ENCODE data around the gene APOL4.
"Not testable (repeated sequence)": the region's sequence is repeated elsewhere in the genome, so short reads cannot be mapped to it uniquely, and the experiment has no call there.

Gene APOL4

DNA sequence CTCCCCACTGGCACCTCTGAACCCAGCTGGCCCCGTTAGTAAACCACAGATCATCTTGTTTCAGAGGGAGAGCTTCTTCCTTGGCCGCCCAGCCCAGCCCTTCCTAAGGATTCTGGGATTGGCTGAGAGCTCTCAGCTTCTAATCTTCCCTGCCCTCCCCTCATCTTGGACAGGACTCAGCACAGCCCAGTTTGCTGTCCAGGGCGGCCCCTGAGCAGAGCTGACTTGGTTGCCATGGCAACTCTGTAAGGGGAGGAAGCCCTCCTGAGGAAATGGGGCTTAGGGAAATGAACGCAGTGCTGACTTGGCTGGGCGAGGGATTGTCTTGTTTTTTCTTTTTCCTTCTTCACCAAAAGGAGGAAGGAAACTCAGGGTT, 4.6 kb downstream of the APOL4 start:
- peak overlapping the region; percentile 7 for H3K27ac ChIP-seq (ENCODE audit: low read depth, low read length)
- no peaks in the 10 kb centered on the region for H3K9me3 ChIP-seq (ENCODE audit: control insufficient read depth, insufficient read depth, low read length)
- H3K9ac ChIP-seq (ENCODE audit: low read depth, low read length) = no peak overlapping the region
- H3K4me3 ChIP-seq (ENCODE audit: low read depth, low read length) = no peak overlapping the region
- no peaks in the 10 kb centered on the region for H3K27me3 ChIP-seq (ENCODE audit: control insufficient read depth, insufficient read depth, low read length)
- peaks cover 19% of the 10 kb centered on the region for H3K4me1 ChIP-seq (ENCODE audit: control insufficient read depth, insufficient read depth, low read length)
- no peaks in the 10 kb centered on the region for H3K36me3 ChIP-seq (ENCODE audit: control insufficient read depth, insufficient read depth, low read length)

DNA sequence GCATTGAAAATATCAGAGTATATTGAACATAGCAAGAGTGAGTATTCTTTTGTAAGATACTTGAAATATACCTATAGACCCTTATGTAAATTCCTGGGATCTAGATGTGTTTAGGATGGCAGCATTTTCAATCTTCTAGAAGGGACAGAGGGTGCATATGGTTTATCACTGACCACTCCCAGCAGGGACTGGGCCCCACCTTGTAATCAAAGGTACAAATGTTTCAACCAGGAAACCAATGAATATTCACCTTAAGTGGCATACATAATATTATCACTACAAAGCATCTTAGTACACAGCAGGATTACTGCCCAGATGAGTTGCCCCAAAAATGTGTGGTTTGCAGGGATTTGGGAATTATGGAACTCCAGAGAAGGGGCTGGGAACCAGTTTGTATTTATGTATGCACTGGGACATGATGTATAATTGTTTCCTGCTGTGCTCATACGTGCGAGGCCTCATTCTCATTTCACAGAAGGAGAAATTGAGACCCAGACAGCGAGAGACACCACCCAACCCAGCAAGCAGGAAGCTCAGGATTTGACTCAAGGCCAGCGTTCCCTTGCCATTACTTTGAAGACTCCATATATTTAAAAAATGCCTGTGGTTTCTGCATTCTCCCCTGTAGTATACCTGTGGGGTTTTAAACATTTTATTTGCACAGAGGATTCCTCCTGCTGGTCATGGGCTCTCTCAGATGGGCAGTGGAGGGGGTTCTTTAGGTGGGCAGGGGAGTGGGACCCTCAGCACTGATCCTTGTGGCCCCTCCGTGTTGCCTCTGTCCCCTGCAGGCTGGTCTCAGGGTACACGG, 5.2 kb downstream of the APOL4 start:
- no peak overlapping the region for H3K4me3 ChIP-seq (ENCODE audit: low read depth, low read length)
- no peaks in the 10 kb centered on the region for H3K9me3 ChIP-seq (ENCODE audit: control insufficient read depth, insufficient read depth, low read length)
- no peak overlapping the region for H3K9ac ChIP-seq (ENCODE audit: low read depth, low read length)
- no peak overlapping the region for H3K27ac ChIP-seq (ENCODE audit: low read depth, low read length)
- H3K27me3 ChIP-seq (ENCODE audit: control insufficient read depth, insufficient read depth, low read length) = no peaks in the 10 kb centered on the region
- no peaks in the 10 kb centered on the region for H3K36me3 ChIP-seq (ENCODE audit: control insufficient read depth, insufficient read depth, low read length)
- H3K4me1 ChIP-seq (ENCODE audit: control insufficient read depth, insufficient read depth, low read length) = peaks cover 19% of the 10 kb centered on the region

DNA sequence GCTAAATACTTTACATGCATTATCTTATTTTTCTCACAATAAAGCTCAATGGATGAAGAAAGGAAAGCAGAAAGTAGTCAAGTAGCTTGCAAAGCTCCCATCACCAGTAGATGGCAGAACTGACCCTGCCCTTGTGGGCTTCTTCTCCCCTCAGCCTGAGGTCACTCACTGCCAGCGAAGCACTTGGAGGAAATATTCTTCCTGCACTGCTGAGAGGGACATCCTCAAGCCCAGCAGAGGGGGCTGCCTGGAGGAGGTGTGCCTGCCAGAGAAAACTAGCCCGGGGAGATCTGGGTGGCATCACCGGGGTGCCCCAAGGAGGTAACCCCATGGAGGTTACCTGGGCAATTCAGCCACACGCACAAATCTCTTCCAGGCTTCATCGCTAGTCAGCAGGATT, 6.6 kb downstream of the APOL4 start:
- Histone ChIP-seq H3K27ac (ENCODE audit: low read depth, low read length) (no peak overlapping the region), H3K36me3 (ENCODE audit: control insufficient read depth, insufficient read depth, low read length) (no peaks in the 10 kb centered on the region), H3K27me3 (ENCODE audit: control insufficient read depth, insufficient read depth, low read length) (no peaks in the 10 kb centered on the region), H3K9me3 (ENCODE audit: control insufficient read depth, insufficient read depth, low read length) (no peaks in the 10 kb centered on the region), H3K4me3 (ENCODE audit: low read depth, low read length) (no peak overlapping the region), H3K9ac (ENCODE audit: low read depth, low read length) (no peak overlapping the region), H3K4me1 (ENCODE audit: control insufficient read depth, insufficient read depth, low read length) (peaks cover 20% of the 10 kb centered on the region)

DNA sequence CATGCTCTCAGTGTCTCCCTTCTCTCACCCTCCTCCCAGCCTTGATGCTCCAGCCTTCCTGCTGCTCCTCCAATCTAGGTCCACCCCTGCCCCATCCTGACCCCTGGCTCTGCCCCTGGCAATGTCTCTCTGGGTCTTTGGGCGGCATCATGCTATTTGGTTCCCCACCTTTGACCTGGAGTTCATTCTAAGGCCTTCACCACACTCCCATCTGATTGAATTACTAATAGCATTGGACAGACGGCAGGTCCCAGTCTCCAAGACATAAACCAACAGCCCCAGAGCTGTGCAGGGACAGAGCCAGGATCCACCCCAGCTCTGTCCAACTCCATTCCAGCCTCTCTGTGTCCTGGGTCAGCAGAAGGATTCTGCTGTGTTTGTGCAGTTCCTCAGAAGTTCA, 7.2 kb downstream of the APOL4 start:
- H3K9me3 ChIP-seq (ENCODE audit: control insufficient read depth, insufficient read depth, low read length) = no peaks in the 10 kb centered on the region
- peaks cover 26% of the 10 kb centered on the region for H3K4me1 ChIP-seq (ENCODE audit: control insufficient read depth, insufficient read depth, low read length)
- H3K9ac ChIP-seq (ENCODE audit: low read depth, low read length) = no peak overlapping the region
- no peak overlapping the region for H3K27ac ChIP-seq (ENCODE audit: low read depth, low read length)
- no peaks in the 10 kb centered on the region for H3K27me3 ChIP-seq (ENCODE audit: control insufficient read depth, insufficient read depth, low read length)
- no peak overlapping the region for H3K4me3 ChIP-seq (ENCODE audit: low read depth, low read length)
- no peaks in the 10 kb centered on the region for H3K36me3 ChIP-seq (ENCODE audit: control insufficient read depth, insufficient read depth, low read length)

DNA sequence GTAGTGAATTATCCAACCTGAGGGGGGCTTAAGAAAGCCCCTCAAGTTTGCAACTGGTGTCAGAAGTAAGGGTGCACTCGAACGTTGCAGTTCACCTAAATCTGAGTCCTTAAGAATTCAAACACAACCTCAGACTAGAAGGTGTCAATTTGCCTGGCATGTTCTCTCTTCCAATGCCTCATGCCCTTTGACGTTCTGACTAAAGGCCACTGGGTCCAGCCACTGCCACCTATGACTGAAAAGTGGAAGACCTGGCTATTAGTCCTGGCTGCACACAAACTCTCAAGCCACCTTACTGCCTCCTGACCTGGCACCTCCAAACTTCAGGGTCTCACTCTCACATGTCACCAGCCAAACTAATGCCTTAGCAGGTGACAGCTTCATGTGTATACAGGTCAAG, 8.0 kb downstream of the APOL4 start:
- Histone ChIP-seq H3K27ac (ENCODE audit: low read depth, low read length) (no peak overlapping the region), H3K27me3 (ENCODE audit: control insufficient read depth, insufficient read depth, low read length) (no peaks in the 10 kb centered on the region), H3K9ac (ENCODE audit: low read depth, low read length) (no peak overlapping the region), H3K36me3 (ENCODE audit: control insufficient read depth, insufficient read depth, low read length) (no peaks in the 10 kb centered on the region), H3K4me3 (ENCODE audit: low read depth, low read length) (no peak overlapping the region), H3K4me1 (ENCODE audit: control insufficient read depth, insufficient read depth, low read length) (peaks cover 28% of the 10 kb centered on the region), H3K9me3 (ENCODE audit: control insufficient read depth, insufficient read depth, low read length) (no peaks in the 10 kb centered on the region)

DNA sequence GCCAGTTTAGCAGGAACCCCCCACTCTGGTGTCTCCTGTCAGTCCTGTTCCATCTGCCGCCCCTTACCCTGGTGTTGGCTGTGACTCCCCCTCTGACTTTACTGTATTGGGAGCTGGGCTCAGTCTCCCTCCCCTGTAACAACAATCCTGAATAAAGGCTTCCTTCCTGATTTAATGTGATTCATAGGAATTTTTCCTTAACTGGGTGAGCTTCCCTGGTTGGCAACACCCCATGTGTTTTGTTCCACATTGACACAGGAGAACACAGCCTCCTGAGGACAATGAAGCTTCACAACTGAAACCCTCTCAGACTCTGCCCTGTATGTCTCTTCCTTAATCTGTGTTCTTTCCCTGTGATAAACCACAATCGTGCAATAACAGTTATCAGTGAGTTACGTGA, 8.4 kb downstream of the APOL4 start:
- no peaks in the 10 kb centered on the region for H3K27me3 ChIP-seq (ENCODE audit: control insufficient read depth, insufficient read depth, low read length)
- H3K27ac ChIP-seq (ENCODE audit: low read depth, low read length) = no peak overlapping the region

DNA sequence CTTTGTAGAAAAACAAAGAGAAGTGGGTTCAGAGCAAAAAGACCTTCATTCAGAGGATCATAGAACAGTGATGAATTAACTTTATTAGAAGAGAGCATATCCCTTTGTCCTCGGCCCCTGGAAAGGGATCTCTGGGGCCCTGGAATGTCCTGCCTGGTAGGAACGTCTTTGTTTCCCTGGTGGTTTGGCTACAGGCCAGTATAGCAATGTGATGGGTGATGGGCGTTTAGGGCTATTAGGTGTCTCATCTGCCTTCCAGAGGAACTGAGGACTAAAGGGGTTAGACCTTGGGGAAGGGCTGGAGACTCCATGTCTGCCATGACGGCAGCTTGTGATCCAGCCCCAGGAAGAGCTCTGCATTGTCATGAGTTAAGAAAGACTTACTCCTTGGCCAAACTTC, 9.1 kb downstream of the APOL4 start:
- Histone ChIP-seq H3K4me1 (ENCODE audit: control insufficient read depth, insufficient read depth, low read length) (peaks cover 25% of the 10 kb centered on the region), H3K36me3 (ENCODE audit: control insufficient read depth, insufficient read depth, low read length) (no peaks in the 10 kb centered on the region), H3K9me3 (ENCODE audit: control insufficient read depth, insufficient read depth, low read length) (no peaks in the 10 kb centered on the region), H3K4me3 (ENCODE audit: low read depth, low read length) (no peak overlapping the region), H3K9ac (ENCODE audit: low read depth, low read length) (no peak overlapping the region), H3K27me3 (ENCODE audit: control insufficient read depth, insufficient read depth, low read length) (no peaks in the 10 kb centered on the region), H3K27ac (ENCODE audit: low read depth, low read length) (no peak overlapping the region)

More for the DNA sequence above, 8.4 kb downstream of the APOL4 start:
- Histone ChIP-seq H3K4me3 (ENCODE audit: low read depth, low read length) (no peak overlapping the region), H3K4me1 (ENCODE audit: control insufficient read depth, insufficient read depth, low read length) (peaks cover 28% of the 10 kb centered on the region), H3K36me3 (ENCODE audit: control insufficient read depth, insufficient read depth, low read length) (no peaks in the 10 kb centered on the region), H3K9ac (ENCODE audit: low read depth, low read length) (no peak overlapping the region), H3K9me3 (ENCODE audit: control insufficient read depth, insufficient read depth, low read length) (no peaks in the 10 kb centered on the region)

DNA sequence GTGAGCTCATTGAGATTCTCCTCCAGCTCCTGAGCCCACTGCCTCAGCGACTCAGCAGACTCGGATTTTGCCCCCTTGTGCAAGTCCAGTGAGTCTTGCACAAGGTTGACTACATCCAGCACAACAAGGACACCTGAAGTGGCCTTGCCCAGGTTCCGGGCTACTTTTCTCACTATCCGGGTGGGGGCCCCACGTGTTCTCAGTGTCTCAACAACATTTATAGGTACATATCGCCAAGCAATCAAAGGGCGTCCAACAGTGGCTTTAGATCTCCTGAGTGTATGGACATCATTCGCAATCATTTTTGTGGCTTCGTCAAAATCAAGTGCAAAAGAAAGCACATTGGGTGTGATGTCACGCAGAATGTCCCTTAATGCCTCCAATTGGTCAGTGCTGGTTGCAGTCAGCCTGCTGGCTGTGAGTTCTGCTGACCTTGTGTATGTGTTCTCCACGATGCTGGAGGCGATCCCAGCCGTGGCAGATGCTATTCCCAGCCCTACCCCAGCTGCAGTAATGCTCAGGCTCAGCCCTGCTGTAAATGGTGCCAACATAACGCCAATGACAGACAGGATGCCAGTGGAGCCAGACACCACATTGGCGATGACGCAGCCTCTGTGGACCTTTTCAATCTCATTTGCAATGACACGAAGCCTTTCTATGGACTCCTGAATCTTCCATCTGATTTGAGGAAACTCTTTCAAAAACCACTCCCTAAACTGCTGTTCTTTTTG, 10.3 kb downstream of the APOL4 start:
- H3K9me3 ChIP-seq (ENCODE audit: control insufficient read depth, insufficient read depth, low read length) = no peaks in the 10 kb centered on the region
- no peaks in the 10 kb centered on the region for H3K27me3 ChIP-seq (ENCODE audit: control insufficient read depth, insufficient read depth, low read length)
- H3K9ac ChIP-seq (ENCODE audit: low read depth, low read length) = no peak overlapping the region
- H3K4me1 ChIP-seq (ENCODE audit: control insufficient read depth, insufficient read depth, low read length) = peaks cover 13% of the 10 kb centered on the region
- H3K4me3 ChIP-seq (ENCODE audit: low read depth, low read length) = no peak overlapping the region
- H3K36me3 ChIP-seq (ENCODE audit: control insufficient read depth, insufficient read depth, low read length) = no peaks in the 10 kb centered on the region
- no peak overlapping the region for H3K27ac ChIP-seq (ENCODE audit: low read depth, low read length)

DNA sequence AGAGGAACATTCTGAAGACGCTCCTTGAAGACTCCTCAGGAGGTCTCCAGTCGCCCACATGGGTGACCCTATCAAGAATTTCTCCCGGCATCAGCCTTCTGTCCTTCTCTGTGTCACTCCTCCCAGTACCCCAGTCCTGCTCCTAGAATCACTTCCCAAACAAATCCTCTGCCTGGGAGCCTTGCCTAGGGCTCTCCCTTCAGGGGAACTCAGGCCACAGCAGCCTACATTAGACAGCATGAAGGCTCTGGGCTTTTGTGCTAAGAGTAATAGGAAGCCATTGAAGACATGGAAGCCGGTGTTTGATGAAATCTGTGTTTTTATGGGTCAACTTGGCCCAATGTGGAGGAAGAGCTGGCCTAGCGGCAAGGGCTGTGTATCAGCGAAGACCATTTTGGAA, 13.7 kb downstream of the APOL4 start:
- H3K27me3 ChIP-seq (ENCODE audit: control insufficient read depth, insufficient read depth, low read length) = not testable (repeated sequence)

DNA sequence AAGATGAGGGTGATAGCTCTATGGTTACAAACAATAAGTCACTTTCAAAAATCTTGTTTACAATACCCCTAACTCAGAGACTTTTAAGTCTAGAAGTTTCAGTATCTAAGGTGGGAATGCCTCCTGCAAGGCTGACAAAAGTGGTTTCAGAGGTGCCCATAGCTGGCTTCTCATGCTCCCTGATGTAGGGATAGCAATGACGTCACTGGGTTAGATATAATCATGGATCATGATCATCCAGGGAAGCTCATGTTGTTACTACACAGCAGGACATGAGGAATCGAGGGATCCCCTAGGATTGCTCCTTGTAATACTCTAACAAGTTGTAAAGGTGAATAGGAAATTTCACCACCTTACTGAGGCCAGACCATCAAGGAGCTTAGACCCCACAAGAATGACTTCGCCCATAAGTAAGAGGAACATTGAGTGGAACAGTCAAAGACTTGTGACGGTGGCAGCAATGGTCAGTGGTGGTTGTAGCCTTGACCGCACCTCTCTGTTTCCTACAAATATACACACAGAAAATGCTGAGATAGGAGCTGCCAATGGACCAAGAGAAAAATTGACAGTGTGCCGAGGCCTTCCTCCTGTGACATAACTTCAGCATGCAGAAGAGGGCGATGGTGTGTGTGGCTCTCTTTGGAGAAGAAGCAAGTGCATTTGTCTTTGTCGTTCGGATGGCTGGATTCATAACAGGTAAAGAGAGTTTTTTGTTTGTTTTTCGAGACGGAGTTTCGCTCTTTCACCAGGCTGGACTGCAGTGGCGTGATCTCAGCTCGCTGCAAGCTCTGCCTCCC, 15.6 kb downstream of the APOL4 start:
- Histone ChIP-seq H3K27ac (ENCODE audit: low read depth, low read length) (no peak overlapping the region), H3K4me3 (ENCODE audit: low read depth, low read length) (no peak overlapping the region), H3K27me3 (ENCODE audit: control insufficient read depth, insufficient read depth, low read length) (peaks cover under 1% of the 10 kb centered on the region; the same call in 1 of the 2 replicates), H3K36me3 (ENCODE audit: control insufficient read depth, insufficient read depth, low read length) (no peaks in the 10 kb centered on the region), H3K4me1 (ENCODE audit: control insufficient read depth, insufficient read depth, low read length) (peaks cover 17% of the 10 kb centered on the region), H3K9ac (ENCODE audit: low read depth, low read length) (no peak overlapping the region), H3K9me3 (ENCODE audit: control insufficient read depth, insufficient read depth, low read length) (no peaks in the 10 kb centered on the region)

More for the DNA sequence above, 13.7 kb downstream of the APOL4 start:
- not testable (repeated sequence) for H3K36me3 ChIP-seq (ENCODE audit: control insufficient read depth, insufficient read depth, low read length); H3K9me3 ChIP-seq (ENCODE audit: control insufficient read depth, insufficient read depth, low read length); H3K27ac ChIP-seq (ENCODE audit: low read depth, low read length); H3K4me3 ChIP-seq (ENCODE audit: low read depth, low read length); H3K9ac ChIP-seq (ENCODE audit: low read depth, low read length)
- peaks cover 17% of the 10 kb centered on the region for H3K4me1 ChIP-seq (ENCODE audit: control insufficient read depth, insufficient read depth, low read length)

All from HUES48 (cell line).